ENCODE results near the gene LMCD1.

The LMCD1 gene

GRCh38 chr3:8563597-8563996 lies 62.0 kb downstream of the LMCD1 start:
- intact Hi-C loops (cut with DNase I; ENCODE audit: low total_unique reads), result no loop called here
- peak overlapping the region; percentile 76 to 81 for H3K27ac ChIP-seq
- H3K36me3 ChIP-seq, result peaks cover 50 to 54% (median 54%) of the 10 kb centered on the region in 3 donors
- H3K9me3 ChIP-seq, result no peaks in the 10 kb centered on the region
- H3K4me3 ChIP-seq, result no peak overlapping the region
- TF ChIP-seq CTCF (IDR thresholded peaks at IDR 0.05), result no peak
- H3K27me3 ChIP-seq, result no peaks in the 10 kb centered on the region
- no peak for DNase-seq
- H3K4me1 ChIP-seq, result peaks cover 0 to 55% (median 24%) of the 10 kb centered on the region in 4 donors

- Histone ChIP-seq H3K27me3 (no peaks in the 10 kb centered on the region), H3K4me3 (no peak overlapping the region), H3K27ac (no peak overlapping the region), H3K36me3 (peaks cover 58 to 72% (median 68%) of the 10 kb centered on the region in 3 donors), H3K4me1 (peaks cover 0 to 46% (median 15%) of the 10 kb centered on the region in 4 donors), H3K9me3 (no peaks in the 10 kb centered on the region)
- TF ChIP-seq CTCF (IDR thresholded peaks at IDR 0.05), result no peak
- no peak for DNase-seq
- intact Hi-C loops (cut with DNase I; ENCODE audit: low total_unique reads), result no loop called here
Measured at GRCh38 chr3:8565376-8565775, 63.8 kb downstream of the LMCD1 start.

GRCh38 chr3:8567784-8568575 lies 66.4 kb downstream of the LMCD1 start:
- Histone ChIP-seq H3K27me3 (no peaks in the 10 kb centered on the region), H3K36me3 (peaks cover 73 to 84% (median 84%) of the 10 kb centered on the region in 3 donors), H3K4me3 (no peak overlapping the region), H3K4me1 (peaks cover 0 to 48% (median 9%) of the 10 kb centered on the region in 4 donors), H3K9me3 (no peaks in the 10 kb centered on the region), H3K27ac (peak overlapping the region; percentile 5 to 62)
- no peak for DNase-seq
- TF ChIP-seq CTCF (IDR thresholded peaks at IDR 0.05), result no peak
- intact Hi-C loops (cut with DNase I; ENCODE audit: low total_unique reads), result no loop called here

- intact Hi-C loops (cut with DNase I; ENCODE audit: low total_unique reads), result no loop called here
- H3K9me3 ChIP-seq, result no peaks in the 10 kb centered on the region
- DNase-seq, result no peak
- H3K4me1 ChIP-seq, result peaks cover 5 to 81% (median 30%) of the 10 kb centered on the region in 4 donors
- H3K27ac ChIP-seq, result peak overlapping the region; percentile 4 to 36
- no peaks in the 10 kb centered on the region for H3K27me3 ChIP-seq
- H3K4me3 ChIP-seq, result no peak overlapping the region
- H3K36me3 ChIP-seq, result peaks cover 55 to 79% (median 59%) of the 10 kb centered on the region in 3 donors
- no peak for TF ChIP-seq CTCF (IDR thresholded peaks at IDR 0.05)
Measured at GRCh38 chr3:8571256-8571655, 69.6 kb downstream of the LMCD1 start.

- peak overlapping the region; percentile 58 to 69 for H3K27ac ChIP-seq
- no peak for TF ChIP-seq CTCF (IDR thresholded peaks at IDR 0.05)
- intact Hi-C loops (cut with DNase I; ENCODE audit: low total_unique reads), result no loop called here
- H3K27me3 ChIP-seq, result no peaks in the 10 kb centered on the region
- peaks cover 5 to 74% (median 27%) of the 10 kb centered on the region in 4 donors for H3K4me1 ChIP-seq
- DNase-seq, result no peak
- H3K9me3 ChIP-seq, result no peaks in the 10 kb centered on the region
- H3K4me3 ChIP-seq, result no peak overlapping the region
- peaks cover 33 to 59% (median 40%) of the 10 kb centered on the region in 3 donors for H3K36me3 ChIP-seq
Measured at GRCh38 chr3:8573342-8573926, 71.8 kb downstream of the LMCD1 start.
